Adipose tissue (tissue), 3 donors: ENCODE results near the gene KLK10. TPM values are rescaled to one million over a fixed set of nuclear protein-coding genes. Genes with fewer than 3 reads are reported as not detected.
"Not testable (repeated sequence)": the region's sequence is repeated elsewhere in the genome, so short reads cannot be mapped to it uniquely, and the experiment has no call there.

Experiments
- H3K27ac ChIP-seq: one replicate; pipeline ENCODE4 v1.5.1; 2013; ENCODE audit warnings: low read depth, low read length
- WGBS, 3 donors: extraction: QIAGEN DNeasy Blood & Tissue Kit; methylation state at CpG; one replicate each; pipeline ENCODE4 v1.1.7; 2013; 5-methylcytosine and 5-hydroxymethylcytosine counted together
- polyA plus RNA-seq, 3 donors: library from polyadenylated mRNA; stranded (reverse); fragments of 200-250 nt; gene quantifications; one replicate each; pipeline ENCODE4 v1.2.3, GENCODE V29; 2013
- donor health status: healthy with polysubstance abuse.
- donor health status: Bipolar disorder and iron deficiency.
- donor health status: healthy.

KLK10 gene
- polyA plus RNA-seq, 3 donors: 0.15 to 1.3 (median 0.90) TPM

DNA sequence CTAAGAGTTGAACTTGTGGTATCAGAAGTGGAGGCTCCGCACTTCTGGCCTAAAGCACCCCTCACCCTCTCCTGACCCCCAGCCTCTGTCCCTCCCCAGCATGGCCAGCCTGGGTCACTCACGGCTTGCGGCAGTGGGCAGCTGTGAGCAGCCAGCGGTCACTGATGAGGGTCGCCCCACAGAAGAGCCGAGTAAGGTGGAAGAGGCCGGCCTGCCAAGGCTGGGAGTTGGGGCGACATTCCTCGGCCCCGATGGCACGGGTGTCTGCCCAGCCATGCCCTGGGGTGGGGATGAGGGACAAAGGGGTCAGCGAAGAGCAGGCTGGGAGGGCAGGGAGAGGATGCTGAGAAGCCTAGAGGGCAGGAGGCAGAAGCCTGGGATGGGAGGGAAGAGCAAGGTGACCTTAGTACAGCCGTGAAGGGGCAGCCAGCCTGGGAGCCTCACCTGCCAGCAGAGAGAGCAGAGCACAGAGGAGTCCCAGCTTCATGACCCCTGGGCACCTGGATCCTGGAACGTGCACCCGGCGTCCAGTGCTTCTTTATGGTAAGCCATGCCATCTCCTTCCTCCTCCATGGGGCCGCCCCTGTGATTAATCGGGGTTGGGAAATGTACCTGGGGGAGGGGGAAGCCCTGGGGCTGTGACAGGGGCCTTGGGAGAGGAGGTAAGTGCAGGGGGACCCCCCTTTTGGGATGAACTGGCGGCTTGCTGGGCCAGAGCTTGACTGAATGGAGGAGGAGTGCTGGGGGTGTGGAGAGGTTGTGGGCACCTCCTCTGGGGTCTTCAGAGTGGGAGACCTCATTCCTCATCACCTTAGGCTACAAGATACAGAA is 10.2 kb downstream of the KLK10 start:
- no peak overlapping the region for H3K27ac ChIP-seq
- 62 to 77% (median 64%) methylated on average over 19 of the region's 19 CpGs for WGBS, 3 donors

DNA sequence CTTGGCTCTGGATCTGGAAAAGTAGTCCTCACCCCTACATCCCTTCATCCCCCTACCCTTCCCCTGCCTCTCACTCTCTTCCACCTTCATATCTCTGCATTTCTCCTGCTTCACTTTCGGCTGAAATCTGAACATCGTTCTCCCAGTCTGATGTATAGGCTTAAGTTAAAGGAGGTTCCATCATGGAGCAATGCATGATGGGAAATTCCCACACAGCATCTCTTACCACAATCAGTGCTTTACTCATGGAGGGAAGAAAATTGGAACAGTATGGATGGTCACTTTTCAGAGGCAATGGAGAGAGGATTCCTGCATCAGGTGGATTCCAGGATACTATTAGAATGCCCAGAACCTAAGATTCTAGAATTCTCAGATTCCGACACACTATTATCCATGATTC is 12.0 kb downstream of the KLK10 start:
- H3K27ac ChIP-seq: no peak overlapping the region
- WGBS, 3 donors: 72 to 85% (median 79%) methylated on average over 3 of the region's 3 CpGs

DNA sequence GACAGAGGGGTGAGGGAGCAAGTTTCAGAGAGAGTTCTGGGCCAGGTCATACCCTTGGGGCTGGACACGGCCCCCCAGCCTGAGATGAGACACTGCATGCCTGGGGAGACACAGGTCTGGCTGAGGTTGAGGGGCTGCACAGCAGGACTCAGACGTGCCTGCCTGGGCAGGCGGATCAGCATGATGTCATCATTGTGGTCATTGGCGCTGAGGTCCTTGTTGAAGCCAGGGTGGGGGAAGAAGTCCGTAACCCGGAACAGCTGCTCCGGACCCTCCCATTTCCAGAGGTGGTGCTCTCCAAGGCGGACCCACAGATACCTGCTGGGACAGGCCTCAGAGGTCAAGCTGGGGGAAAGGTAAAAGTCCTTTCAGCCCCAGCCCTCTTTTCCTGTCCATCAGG is 13.1 kb downstream of the KLK10 start:
- H3K27ac ChIP-seq: no peak overlapping the region
- WGBS, 3 donors: 39 to 59% (median 41%) methylated on average over 8 of the region's 8 CpGs

DNA sequence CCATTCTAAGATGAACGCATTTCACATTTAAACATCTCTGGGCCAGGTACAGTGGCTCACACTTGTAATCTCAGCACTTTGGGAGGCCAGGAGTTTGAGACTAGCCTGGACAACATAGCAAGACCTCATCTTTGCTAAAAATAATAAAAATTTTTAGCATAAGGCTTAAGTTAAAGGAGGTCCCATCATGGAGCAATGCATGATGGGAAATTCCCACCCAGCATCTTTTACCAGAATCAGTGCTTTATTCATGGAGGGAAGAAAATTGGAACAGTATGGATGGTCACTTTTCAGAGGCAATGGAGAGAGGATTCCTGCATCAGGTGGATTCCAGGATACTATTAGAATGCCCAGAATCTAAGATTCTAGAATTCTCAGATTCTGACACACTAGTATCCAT is 14.3 kb downstream of the KLK10 start:
- 83 to 91% (median 88%) methylated on average over 1 of the region's 1 CpG for WGBS, 3 donors
- no peak overlapping the region for H3K27ac ChIP-seq

DNA sequence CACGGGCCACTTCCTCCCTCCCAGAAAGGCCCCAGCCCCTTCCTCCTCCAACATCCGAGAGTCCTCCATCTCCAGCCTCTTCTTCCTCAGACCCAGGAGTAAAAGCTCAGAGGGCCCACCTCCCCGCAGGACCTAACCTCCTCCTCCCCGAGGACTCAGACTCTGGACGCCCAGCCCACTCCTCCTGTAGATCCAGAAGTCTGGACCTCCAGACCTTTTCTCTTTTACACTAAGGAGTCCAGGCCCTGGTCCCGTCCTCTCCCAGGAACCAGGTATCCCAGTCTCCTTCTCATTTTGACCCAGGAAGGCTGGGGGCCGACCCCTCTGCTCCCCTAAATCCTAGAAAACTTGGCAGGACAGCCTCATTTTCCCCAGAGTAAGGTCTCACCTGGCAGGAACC is 16.2 kb downstream of the KLK10 start:
- 69 to 79% (median 71%) methylated on average over 7 of the region's 7 CpGs for WGBS, 3 donors
- H3K27ac ChIP-seq: no peak overlapping the region

DNA sequence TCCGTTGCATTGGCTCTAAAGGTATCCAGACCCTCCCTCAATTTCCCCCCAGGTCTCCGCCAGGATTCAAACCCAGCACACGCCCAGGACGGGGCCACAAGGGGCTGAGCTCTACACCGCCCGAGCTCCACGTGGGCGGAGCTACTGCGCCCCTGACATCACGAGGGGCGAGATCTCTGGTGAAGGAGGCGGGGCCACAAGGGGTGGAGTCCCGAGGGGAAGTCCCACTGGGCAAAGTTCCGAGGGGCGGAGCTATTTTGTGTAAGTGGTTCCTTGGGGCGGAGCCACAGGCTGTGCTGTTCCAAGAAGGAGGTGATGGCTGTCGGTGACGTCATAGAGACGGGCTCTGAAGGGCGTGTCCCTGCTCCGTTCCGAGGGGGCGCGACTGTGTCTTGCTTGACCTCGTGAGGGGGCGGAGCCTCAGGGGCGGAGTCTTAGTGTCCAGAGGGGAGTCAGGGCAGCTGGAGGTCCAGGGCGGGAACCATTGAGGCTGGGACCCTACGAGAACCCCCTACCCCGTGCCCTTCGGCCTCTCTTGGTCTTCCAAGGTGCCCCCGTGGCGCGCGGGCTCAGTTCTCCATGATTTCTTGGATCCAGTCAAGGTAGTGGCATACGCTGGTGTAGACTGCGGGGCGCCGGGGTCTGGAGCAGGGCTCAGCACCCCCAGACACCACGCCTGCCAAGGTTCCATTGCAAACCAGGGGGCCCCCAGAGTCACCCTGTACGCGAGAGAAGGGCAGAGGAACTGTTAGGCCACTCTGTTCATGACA is 16.8 kb downstream of the KLK10 start:
- WGBS, 3 donors: 41 to 65% (median 57%) methylated on average over 41 to 42 of the region's 42 CpGs
- H3K27ac ChIP-seq: no peak overlapping the region

DNA sequence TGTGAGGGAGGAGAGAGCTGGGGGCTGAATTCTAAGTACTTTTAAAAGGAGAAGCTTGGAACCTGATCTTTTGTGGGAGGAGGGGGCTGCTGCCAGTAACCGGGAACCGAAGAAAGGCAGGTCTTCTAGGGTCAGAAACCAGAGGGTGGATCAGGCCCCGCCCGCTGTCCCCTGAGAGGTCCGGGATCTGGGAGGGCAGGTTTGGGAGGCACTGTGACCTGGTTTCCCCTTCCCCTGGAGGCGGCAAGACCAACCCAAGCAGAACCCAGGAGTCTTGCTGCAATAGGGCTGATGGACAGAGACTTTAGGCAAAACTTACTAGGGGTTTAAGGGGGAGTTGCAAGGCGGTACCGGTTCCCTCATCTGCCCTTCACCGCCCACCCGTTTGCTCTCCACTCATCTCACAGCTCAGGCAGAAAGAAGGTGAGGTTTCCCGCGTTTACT is 17.4 kb downstream of the KLK10 start:
- 23 to 45% (median 37%) methylated on average over 11 to 12 of the region's 12 CpGs for WGBS, 3 donors
- H3K27ac ChIP-seq: no peak overlapping the region

DNA sequence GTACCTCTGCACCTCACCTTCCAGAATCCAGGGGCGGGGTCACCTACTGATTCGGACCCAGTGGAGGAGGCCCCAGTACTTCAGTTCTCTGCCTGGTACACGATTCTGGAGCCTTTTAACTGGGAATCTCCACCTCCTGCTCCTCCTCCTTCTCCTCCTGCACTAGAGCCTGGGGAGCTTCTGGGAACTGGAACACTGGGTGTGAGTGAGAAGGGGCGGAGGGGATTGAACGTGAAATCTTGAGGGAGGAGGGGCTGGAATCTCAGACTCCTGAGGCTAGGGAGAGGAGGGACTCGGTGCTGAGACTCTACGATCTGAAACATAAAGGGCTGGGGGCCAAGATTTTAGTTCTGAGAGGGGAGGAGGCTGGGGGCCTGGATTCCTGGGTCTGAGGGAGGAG is 18.0 kb downstream of the KLK10 start, which contains the start of gene KLK8:
KLK8 (minus strand) TSS at position 90 of the 400 bp plus-strand sequence. CDS start 437 bp downstream, outside the sequence.
- H3K27ac ChIP-seq: no peak within 1 kb of the TSS
- 21 to 40% (median 32%) methylated on average over 7 of the region's 7 CpGs for WGBS, 3 donors

DNA sequence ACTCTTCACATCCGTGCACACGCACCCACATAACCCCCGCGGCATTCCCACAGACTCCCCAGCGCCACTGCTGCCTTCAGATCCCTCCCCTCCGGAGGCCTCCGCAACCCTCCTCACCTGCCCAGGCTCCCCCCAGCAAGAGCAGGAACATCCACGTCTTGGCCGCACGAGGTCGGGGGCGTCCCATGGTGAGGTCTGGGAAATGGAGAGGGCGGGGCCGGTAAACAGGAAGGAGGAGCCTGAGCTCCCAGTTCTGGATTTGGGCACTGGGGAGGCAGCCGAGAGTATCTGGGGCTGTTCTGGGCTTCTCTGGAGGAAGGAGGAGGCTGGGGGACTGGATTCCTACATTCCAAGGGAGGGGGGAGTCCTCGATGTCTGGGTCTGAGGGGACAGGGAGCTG is 18.5 kb downstream of the KLK10 start:
- H3K27ac ChIP-seq: no peak overlapping the region
- WGBS, 3 donors: 20 to 37% (median 23%) methylated on average over 16 of the region's 16 CpGs

DNA sequence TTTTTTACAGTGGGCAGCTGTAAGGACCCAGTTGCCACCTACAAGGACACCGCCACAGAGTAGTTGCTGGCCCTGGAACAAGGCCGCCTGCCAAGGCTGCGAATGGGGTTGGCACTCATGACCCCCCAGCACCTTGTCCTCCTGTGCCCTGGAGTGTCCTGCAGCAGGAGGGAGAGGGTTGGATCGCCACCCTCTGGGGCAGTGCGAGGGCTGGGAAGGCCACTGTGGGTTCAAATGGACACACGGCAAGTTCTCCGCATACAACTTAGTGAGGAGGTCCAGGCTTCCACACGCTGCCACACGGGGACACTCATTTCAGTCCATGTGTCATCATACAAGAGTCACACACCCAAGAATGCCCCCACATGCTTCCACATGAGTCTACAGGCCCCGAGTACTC is 19.1 kb downstream of the KLK10 start:
- no peak overlapping the region for H3K27ac ChIP-seq
- WGBS, 3 donors: 69 to 88% (median 81%) methylated on average over 10 of the region's 10 CpGs

DNA sequence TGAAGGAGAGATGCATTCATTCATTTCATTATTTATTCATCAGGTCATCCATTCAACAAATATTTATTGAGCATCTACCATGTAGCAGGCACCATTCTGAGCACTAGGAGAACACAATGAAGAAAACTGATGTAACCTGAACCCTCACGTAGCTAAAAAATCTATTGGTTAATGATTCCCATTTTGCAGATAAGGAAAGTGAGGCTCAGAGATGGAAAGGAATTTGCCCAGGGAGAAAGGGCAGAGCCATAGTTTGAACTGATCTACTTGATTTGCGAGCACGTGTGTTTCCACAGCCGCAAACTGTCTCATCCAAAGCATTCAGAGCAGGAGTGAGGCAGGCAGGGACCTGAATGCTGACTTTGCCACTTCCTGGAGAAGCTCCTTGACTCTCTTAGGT is 20.8 kb downstream of the KLK10 start:
- H3K27ac ChIP-seq: no peak overlapping the region
- WGBS, 3 donors: 45 to 81% (median 74%) methylated on average over 4 of the region's 4 CpGs

DNA sequence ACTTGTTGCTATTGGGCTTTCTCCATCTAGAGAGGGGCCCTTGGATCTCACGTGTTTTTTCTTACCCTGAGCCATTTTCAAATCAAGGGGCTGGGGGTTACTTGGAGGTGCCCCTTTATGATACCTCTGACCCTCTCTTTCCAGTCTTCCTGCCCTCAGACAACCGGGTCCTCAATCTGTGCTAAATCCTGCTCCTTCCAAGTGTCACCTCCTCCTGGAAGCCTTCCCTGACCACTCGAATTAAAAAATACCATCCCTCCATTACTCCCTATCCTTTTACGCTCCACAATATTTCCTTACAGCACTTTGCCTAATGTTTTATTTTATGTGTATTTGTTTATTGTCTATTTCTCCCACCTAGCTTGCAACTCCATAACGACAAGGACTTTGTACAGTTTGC is 21.4 kb downstream of the KLK10 start:
- no peak overlapping the region for H3K27ac ChIP-seq
- 59 to 72% (median 68%) methylated on average over 5 of the region's 5 CpGs for WGBS, 3 donors

DNA sequence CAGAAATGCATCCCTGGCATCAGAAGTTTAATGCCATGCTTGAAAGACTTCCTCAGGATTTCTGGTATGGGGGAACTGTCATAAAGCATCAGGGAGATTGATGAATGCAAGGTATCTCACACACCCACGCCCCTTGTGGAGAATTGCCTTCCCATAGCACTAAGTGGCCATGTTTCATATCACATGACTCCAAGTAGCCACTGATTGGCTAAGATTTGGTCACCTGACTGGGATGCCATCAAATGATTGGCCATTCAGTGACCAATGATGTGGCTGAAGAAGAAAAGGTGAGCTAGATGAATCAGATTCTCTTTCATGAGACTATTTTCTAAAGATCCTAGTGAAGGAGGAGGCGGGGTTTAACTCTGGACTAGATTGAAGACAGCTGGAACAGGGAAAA is 25.4 kb downstream of the KLK10 start:
- H3K27ac ChIP-seq: no peak overlapping the region
- 76 to 83% (median 80%) methylated on average over 2 of the region's 2 CpGs for WGBS, 3 donors

DNA sequence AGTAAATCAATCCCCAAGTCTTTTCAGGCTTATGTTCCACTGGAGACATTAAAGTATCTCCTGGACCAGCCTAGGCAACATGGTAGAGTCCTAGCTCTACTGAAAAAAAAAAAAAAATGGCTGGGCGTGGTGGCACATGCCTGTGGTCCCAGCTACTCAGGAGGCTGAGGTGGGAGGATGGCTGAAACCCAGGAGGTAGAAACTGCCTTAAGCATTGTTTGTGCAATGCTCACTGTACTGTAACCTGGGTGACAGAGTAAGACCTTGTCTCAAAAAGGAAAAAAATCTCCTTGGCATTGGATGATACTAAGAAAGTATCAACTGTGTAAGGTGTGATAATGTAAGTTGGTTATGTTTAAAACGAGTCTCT is 26.9 kb downstream of the KLK10 start:
- H3K27ac ChIP-seq: no peak overlapping the region
- WGBS, 3 donors: 51 to 67% (median 62%) methylated on average over 2 of the region's 2 CpGs

DNA sequence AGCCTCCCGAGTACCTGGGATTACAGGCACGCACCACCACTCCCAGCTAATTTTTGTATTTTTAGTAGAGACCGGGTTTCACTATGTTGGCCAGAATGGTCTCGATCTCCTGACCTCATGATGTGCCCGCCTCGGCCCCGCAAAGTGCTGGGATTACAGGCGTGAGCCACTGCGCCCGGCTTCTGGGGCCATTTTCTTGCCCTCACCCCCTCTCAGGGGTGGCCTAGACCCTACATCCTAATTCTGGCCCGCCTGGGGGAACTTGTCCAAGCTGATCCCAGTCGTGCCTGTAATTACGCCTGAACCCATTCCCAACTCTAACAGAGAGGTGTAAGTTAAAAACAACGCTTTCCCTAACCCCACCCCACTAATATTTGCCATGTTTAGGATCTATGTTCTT is 35.1 kb downstream of the KLK10 start:
- not testable (repeated sequence) for H3K27ac ChIP-seq
- 80 to 85% (median 82%) methylated on average over 14 of the region's 14 CpGs for WGBS, 3 donors

DNA sequence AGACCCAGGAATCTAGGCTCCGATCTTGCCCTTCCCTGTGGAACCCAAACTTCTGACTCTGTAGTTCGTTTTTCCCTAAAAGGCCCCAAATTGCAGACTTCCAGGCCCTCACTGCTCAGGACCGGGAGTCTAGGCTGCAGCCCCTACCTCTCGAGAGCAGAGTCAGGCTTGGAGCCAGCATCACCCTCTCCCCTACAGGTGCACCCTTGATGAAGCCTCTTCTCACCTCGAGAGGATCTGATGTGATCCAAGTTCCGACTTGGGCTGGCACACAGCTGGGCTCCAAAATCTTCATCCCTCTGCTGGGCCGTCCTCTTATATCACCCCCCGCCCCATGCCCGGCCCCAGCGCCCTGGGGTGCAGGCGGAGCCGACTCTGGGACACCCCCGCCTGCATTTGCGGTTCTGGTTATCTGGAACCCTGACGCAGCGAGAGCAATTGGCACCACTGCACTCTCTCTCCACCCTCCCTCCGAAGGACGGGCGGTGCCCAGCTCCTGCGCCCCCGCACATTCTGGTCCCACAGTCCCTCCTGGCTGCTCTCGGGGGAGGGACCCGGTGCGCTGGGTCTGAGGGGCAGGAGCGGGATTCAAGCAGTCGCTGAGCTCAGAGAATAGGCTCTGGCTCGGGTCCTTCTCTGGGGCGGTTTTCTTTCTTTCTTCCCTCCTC is 35.8 kb downstream of the KLK10 start, which contains the start of gene KLK7:
KLK7 (minus strand) TSS at position 293 of the 668 bp plus-strand sequence. CDS start 1,518 bp downstream, outside the sequence.
- H3K27ac ChIP-seq: no peak within 1 kb of the TSS
- WGBS, 3 donors: 9 to 23% (median 17%) methylated on average over 26 to 28 of the region's 28 CpGs

DNA sequence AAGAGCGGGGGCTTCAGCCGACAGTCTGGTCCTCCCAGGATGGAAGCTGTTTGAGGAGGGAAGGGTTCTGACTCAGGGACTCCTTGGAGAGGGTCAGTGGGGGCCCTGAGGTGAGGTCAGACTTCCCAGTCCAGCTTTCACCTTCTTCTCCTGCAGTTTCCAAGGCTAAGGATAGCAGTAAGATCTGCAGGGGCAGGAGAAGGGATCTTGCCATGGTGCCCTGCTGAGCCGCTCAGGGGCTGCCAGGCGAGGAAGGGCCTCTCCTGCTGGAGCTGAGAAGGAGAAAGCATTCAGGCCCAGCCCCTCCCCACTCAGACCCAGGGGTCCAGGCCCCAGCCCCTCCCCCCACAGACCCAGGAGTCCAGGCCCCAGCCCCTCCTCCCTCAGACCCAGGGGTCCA is 37.3 kb downstream of the KLK10 start:
- no peak overlapping the region for H3K27ac ChIP-seq
- WGBS, 3 donors: 64 to 77% (median 71%) methylated on average over 4 of the region's 4 CpGs

DNA sequence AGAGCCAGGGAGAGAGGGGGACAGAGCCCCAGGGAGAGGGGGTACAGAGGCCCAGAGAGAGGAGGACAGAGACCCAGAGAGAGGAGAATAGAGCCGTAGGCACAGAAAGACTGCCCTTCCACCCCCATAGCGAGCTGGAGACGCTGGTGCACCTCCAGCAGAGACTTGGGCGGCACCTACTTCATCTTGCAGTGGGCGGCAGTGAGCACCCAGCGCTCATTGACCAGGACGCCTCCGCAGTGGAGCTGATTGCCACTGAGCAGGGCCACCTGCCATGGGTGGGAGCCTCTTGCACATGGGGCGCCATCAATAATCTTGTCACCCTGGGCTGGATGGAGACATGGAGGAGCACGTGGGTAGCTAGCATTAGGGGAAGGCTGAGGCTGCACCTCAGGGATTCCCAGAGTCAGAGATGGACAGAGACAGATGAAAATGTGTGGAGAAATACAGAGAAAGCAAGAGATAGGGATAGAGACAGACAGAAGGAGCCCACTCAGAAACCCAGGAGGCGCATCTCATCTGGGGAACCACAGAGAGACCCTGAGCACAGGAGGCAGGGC is 37.8 kb downstream of the KLK10 start:
- no peak overlapping the region for H3K27ac ChIP-seq
- WGBS, 3 donors: 55 to 67% (median 58%) methylated on average over 11 of the region's 11 CpGs

DNA sequence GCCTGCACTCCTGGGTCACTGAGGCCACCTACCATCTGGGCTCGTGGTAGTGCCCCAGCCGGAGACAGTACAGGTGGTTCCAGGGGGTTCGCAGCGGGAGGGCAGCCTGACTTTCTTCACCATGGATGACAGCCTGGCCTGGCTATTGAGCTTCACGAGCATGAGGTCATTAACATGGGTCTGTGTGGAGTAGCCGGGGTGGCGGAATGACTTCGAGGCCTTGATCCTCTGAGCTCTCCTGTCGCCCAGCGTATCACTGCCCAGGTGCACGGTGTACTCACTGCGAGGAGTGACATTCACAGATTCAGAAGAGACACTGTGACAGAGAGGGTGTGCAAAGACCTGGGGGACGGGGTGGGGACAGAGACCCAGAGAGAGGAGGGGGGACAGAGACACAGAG is 39.3 kb downstream of the KLK10 start:
- H3K27ac ChIP-seq: no peak overlapping the region
- 40 to 69% (median 57%) methylated on average over 13 of the region's 13 CpGs for WGBS, 3 donors
